Nephron progenitor cell (in vitro differentiated cells): ENCODE measurements around the gene CDKN1A.

Experiments
- DNase-seq: peaks from one replicate; pipeline ENCODE4 v3.0.0; 2021
- H3K27ac Mint-ChIP-seq: 2 replicates; pipeline ENCODE4 v1.8.0; 2021; ENCODE audit warnings: mild to moderate bottlenecking, moderate library complexity, mixed read lengths
- H3K27me3 Mint-ChIP-seq: 2 replicates; pipeline ENCODE4 v1.8.0; 2021; ENCODE audit warnings: mild to moderate bottlenecking, low read depth, mixed read lengths; ENCODE audit not compliant: poor library complexity
- H3K36me3 Mint-ChIP-seq: 2 replicates; pipeline ENCODE4 v1.8.0; 2021; ENCODE audit warnings: low read depth, mixed read lengths
- H3K4me1 Mint-ChIP-seq: 2 replicates; pipeline ENCODE4 v1.8.0; 2021; ENCODE audit warnings: mixed read lengths
- H3K4me3 Mint-ChIP-seq: 2 replicates; pipeline ENCODE4 v1.8.0; 2021; ENCODE audit warnings: mild to moderate bottlenecking, moderate library complexity, mixed read lengths
- H3K9me3 Mint-ChIP-seq: 2 replicates; pipeline ENCODE4 v1.8.0; 2021; ENCODE audit warnings: mild to moderate bottlenecking, moderate library complexity, mixed read lengths
- TF ChIP-seq, protein P1 (sequence below): fragments of 200-600 bp; sonication (generic); IDR thresholded peaks from 2 replicates; pipeline ENCODE4 v1.5.0; 2021; ENCODE audit warnings: antibody characterized with exemption

CDKN1A gene

DNA sequence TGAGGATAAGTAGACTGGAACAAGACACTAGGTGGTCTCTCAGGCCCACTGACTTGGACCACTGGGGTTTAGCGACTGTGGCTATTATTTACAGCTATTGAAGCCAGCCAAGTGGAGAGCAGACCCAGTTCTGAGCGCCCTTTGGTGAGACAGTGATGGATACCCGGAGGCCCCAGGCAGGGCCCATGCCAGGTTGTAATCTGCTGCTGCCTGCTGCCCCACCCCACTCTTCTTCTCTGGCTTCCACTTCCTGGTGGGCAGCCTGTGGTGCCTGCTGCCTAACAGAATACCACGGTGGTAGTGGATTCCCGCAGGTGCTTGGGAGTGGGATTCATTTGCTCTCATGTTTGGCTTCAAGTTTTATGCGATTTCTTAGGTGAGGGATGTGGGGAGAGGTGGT lies 19.7 kb downstream of the CDKN1A start:
- Mint-ChIP-seq H3K36me3 (no peaks in the 10 kb centered on the region), H3K27me3 (peaks cover 17% of the 10 kb centered on the region), H3K4me3 (no peak overlapping the region), H3K9me3 (peaks cover 6% of the 10 kb centered on the region), H3K27ac (no peak overlapping the region), H3K4me1 (peaks cover 40% of the 10 kb centered on the region)
- DNase-seq, result no peak
- TF ChIP-seq, protein P1, sequence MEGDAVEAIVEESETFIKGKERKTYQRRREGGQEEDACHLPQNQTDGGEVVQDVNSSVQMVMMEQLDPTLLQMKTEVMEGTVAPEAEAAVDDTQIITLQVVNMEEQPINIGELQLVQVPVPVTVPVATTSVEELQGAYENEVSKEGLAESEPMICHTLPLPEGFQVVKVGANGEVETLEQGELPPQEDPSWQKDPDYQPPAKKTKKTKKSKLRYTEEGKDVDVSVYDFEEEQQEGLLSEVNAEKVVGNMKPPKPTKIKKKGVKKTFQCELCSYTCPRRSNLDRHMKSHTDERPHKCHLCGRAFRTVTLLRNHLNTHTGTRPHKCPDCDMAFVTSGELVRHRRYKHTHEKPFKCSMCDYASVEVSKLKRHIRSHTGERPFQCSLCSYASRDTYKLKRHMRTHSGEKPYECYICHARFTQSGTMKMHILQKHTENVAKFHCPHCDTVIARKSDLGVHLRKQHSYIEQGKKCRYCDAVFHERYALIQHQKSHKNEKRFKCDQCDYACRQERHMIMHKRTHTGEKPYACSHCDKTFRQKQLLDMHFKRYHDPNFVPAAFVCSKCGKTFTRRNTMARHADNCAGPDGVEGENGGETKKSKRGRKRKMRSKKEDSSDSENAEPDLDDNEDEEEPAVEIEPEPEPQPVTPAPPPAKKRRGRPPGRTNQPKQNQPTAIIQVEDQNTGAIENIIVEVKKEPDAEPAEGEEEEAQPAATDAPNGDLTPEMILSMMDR, result no peak

DNA sequence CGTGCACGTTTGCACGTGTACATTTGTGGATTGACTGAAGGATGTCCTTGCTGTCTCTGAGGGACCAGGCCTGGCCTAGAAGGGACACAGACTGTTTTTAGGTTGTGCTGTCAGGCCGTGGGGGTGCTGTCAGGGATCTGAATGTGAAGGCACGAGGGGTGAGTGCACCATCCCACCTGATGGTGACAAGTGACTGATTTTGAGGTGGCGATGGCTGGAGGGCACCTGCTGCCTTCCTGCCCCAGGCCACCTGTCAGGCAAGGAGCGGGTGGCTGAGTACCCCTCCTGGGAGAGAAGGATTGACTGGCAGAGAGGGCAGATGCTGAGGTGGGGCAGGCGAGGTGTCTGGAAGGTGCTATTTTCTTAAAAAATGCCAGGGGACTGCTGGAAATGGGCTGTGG lies 20.4 kb downstream of the CDKN1A start:
- Mint-ChIP-seq H3K4me1 (peaks cover 38% of the 10 kb centered on the region), H3K36me3 (no peaks in the 10 kb centered on the region), H3K9me3 (peaks cover 6% of the 10 kb centered on the region), H3K27ac (no peak overlapping the region), H3K27me3 (peaks cover 18% of the 10 kb centered on the region), H3K4me3 (no peak overlapping the region)
- TF ChIP-seq, protein P1, result no peak
- no peak for DNase-seq

DNA sequence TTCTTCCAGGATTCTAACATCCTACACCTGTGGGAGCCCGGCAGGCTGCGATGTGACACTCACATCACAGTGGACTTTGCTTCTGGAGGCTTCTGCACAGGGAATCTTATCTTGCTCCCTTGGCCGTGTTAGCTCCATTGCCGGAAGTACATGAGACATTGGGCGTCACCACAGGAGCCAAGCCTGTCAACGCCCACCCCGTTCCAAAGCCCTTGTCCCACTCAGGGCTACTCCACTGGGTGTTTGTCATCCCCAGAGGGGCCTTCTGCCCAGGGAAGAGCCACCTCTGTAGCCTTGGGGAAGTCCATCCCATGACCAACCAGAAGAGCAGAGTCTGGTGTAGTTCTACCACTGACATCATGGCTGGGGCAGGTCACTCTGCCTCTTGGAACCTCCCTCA lies 20.8 kb downstream of the CDKN1A start:
- TF ChIP-seq, protein P1, result no peak
- no peak overlapping the region for H3K27ac Mint-ChIP-seq
- no peak for DNase-seq
- peaks cover 6% of the 10 kb centered on the region for H3K9me3 Mint-ChIP-seq
- H3K4me1 Mint-ChIP-seq, result peaks cover 37% of the 10 kb centered on the region
- no peaks in the 10 kb centered on the region for H3K36me3 Mint-ChIP-seq
- peaks cover 21% of the 10 kb centered on the region for H3K27me3 Mint-ChIP-seq
- no peak overlapping the region for H3K4me3 Mint-ChIP-seq

DNA sequence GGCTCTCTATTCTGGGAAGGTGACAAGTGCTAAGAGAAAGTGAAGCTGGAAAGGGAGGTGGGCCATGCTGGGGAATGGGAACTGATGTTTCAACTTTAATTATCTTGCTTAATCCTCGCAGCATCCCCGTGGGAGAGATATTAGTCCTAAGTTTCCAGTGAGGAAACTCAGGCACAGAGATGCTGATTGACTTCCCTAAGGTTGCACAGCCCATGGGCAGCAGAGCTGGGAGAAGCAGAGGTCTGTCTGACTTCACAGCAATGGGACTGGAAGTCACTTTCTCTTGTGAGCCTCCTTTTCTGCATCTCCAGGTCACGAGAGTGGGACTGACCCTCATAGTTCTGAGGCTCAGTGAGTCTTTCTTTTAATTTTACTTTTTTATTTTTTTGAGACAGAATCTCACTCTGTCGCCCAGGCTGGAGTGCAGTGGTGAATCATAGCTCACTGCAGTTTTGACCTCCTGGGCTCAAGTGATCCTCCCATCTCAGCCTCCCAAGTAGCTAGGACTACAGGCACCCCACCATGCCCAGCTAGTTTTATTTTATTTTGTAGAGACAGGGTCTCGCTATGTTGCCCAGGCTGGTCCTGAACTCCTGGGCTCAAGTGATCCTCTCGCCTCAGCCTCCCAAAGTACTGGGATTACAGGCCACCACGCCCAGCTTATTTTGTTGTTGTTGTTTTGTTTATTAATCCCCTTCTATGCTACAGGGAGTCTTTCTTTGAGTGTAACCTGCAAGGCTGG lies 21.7 kb downstream of the CDKN1A start:
- peaks cover 21% of the 10 kb centered on the region for H3K27me3 Mint-ChIP-seq
- no peaks in the 10 kb centered on the region for H3K36me3 Mint-ChIP-seq
- H3K4me1 Mint-ChIP-seq, result peaks cover 28% of the 10 kb centered on the region
- no peak overlapping the region for H3K27ac Mint-ChIP-seq
- H3K9me3 Mint-ChIP-seq, result peaks cover 6% of the 10 kb centered on the region
- TF ChIP-seq, protein P1, result no peak
- DNase-seq, result no peak
- no peak overlapping the region for H3K4me3 Mint-ChIP-seq

DNA sequence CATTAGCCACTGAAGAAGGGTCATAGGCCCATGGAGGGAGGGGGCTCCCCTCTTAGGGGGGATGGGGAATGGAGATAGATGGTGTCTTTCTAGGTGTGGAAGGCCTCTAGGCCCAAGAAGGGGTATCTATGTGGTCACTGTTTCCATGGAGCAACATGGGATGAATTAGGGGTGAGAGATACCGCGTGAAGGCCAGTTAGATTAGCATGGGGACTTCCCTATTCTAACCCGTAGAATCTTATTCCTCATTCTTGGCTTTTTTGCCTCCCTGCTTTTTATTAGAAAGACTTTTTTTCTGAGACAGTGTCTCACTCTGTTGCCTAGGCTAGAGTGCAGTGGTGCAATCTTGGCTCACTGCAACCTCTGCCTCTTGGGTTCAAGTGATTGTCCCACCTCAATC lies 22.3 kb downstream of the CDKN1A start:
- no peak for DNase-seq
- TF ChIP-seq, protein P1, result no peak
- no peaks in the 10 kb centered on the region for H3K36me3 Mint-ChIP-seq
- peaks cover 24% of the 10 kb centered on the region for H3K4me1 Mint-ChIP-seq
- H3K4me3 Mint-ChIP-seq, result no peak overlapping the region
- H3K27me3 Mint-ChIP-seq, result peaks cover 23% of the 10 kb centered on the region
- peaks cover 6% of the 10 kb centered on the region for H3K9me3 Mint-ChIP-seq
- no peak overlapping the region for H3K27ac Mint-ChIP-seq

DNA sequence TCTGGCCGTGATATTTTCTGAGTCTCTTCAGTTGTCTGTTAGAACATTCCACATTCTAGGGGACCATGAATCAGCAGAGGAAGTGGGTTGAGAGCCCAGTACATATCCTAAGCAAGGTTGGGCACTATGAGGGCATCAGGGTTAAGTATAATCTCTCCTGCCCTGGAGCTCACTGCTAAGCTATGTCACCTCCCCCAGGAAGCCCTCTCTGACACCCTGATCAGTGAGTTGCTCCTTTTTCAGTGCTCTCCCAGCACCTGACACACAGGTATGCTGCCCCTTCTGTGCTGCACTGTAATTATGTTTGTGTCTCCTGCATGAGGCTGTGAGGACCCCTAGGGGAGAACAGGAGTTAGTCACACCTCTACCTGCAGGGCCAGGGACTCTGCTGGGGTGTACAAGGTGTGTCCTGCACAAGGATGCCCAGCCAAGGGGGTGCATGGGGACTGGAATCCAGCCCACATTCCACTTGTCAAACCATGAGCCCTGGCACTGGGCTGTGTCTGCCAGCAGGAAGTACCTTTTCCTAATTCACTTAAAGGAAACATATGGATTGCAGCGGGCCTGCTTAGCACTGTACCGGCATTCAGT lies 23.0 kb downstream of the CDKN1A start:
- Mint-ChIP-seq H3K36me3 (no peaks in the 10 kb centered on the region), H3K9me3 (peaks cover 6% of the 10 kb centered on the region), H3K27me3 (peaks cover 21% of the 10 kb centered on the region), H3K27ac (no peak overlapping the region), H3K4me3 (no peak overlapping the region), H3K4me1 (peaks cover 24% of the 10 kb centered on the region)
- no peak for DNase-seq
- TF ChIP-seq, protein P1, result no peak
